Neural cell (in vitro differentiated cells): Measurements from ENCODE around the gene GUCA1C.

Experiments used
- CTCF ChIP-seq: fragments of 450-650 bp; IDR thresholded peaks from 2 replicates; pipeline ENCODE4 v1.5.1; 2014; ENCODE audit warnings: antibody characterized with exemption, mild to moderate bottlenecking, moderate library complexity; ENCODE audit not compliant: poor library complexity, severe bottlenecking
- EZH2 ChIP-seq: fragments of 200-600, 300-800 bp; shearing (Covaris generic), sonication (generic); IDR thresholded peaks from 2 replicates; pipeline ENCODE4 v1.6.1; 2014; ENCODE audit warnings: antibody characterized with exemption, low read length, borderline replicate concordance, mild to moderate bottlenecking; ENCODE audit not compliant: insufficient read depth, poor library complexity, severe bottlenecking
- REST ChIP-seq: IDR thresholded peaks from 2 replicates; pipeline ENCODE4 v1.6.1; 2012; ENCODE audit warnings: borderline replicate concordance
- TAF1 ChIP-seq: IDR thresholded peaks from 2 replicates; pipeline ENCODE4 v1.6.1; 2012; ENCODE audit warnings: low read depth

- TF ChIP-seq CTCF (no peak), REST (no peak), EZH2 (no peak), TAF1 (no peak)
These were observed 32.2 kb upstream of the GUCA1C start for GRCh38 chr3:108985844-108986243.
